ENCODE results near the gene RASSF9.

DNA sequence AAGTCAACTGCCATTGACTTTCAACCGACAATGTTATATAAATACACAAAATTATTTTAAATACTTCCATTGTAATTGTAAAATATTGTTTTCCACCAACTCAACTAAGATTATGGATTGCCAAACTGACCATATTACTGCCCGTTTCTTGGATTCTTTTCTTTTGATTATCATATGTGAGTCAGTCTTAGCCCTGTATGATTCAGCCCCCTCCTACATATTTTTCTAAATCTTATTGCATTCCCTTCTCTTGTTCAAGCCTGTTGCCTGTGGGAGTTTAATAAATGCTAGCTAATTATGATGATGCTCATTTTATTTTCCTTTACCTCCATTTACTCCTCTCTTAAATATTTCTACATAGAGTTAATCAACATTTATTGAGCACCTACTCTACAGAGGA, 6.8 kb downstream of the RASSF9 start:
- no peak for TF ChIP-seq CTCF (IDR thresholded peaks at IDR 0.05; ENCODE audit: borderline replicate concordance, extremely low read depth, low read length, poor library complexity, severe bottlenecking)
- no peak for TF ChIP-seq EZH2 (IDR thresholded peaks at IDR 0.05; ENCODE audit: borderline replicate concordance, low read depth, low read length, severe bottlenecking)

Measured in DND-41 (cell line).